Measurements from ENCODE around the gene SCYL3. TPM values are rescaled to one million over a fixed set of nuclear protein-coding genes. Genes with fewer than 3 reads are reported as not detected.
A peak's percentile ranks its signal among the peaks of the same experiment; 100 is the strongest.
"Not testable (repeated sequence)": the region's sequence is repeated elsewhere in the genome, so short reads cannot be mapped to it uniquely, and the experiment has no call there.

The SCYL3 gene
- total and polyA plus RNA-seq, 5 donors = 2.6 to 7.1 (median 5.8) TPM

- intact Hi-C loops (cut with DNase I) = no loop called here
- Histone ChIP-seq H3K27me3 (ENCODE audit: control insufficient read depth, insufficient read depth) (no peaks in the 10 kb centered on the region), H3K4me1 (ENCODE audit: control insufficient read depth, insufficient read depth, low read length) (peaks cover 2% of the 10 kb centered on the region), H3K9me3 (ENCODE audit: control insufficient read depth, low read length) (no peaks in the 10 kb centered on the region), H3K27ac (ENCODE audit: low read length) (no peak overlapping the region), H3K4me3 (ENCODE audit: low read length) (no peak overlapping the region)
- no peak for ATAC-seq
- WGBS = 96% methylated on average over 2 of the region's 2 CpGs
- DNase-seq = no peak
Measured at GRCh38 chr1:169885207-169885606, 8.5 kb downstream of the SCYL3 start.

DNA sequence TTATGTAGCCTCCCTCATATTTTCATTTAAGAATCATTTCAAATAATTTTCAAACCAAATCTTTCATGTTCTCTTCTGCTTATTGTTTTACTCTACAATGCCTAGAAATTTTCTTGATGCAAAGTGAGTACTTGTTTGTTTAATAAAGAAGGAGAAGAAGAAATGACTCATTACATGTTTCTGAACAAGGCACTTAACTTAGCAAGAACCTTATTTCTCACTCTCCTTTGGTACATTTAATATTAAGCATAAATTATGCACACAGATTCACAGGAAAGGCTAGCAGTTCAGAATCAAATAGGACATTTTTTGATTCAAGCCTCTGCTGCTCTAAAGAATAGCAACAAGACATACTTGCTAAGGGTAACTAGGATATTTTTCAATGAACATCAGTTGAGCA is 9.1 kb downstream of the SCYL3 start:
- Histone ChIP-seq H3K9me3 (ENCODE audit: control insufficient read depth, low read length) (no peaks in the 10 kb centered on the region), H3K4me1 (ENCODE audit: control insufficient read depth, insufficient read depth, low read length) (no peaks in the 10 kb centered on the region), H3K27ac (ENCODE audit: low read length) (no peak overlapping the region), H3K4me3 (ENCODE audit: low read length) (no peak overlapping the region), H3K27me3 (ENCODE audit: control insufficient read depth, insufficient read depth) (no peaks in the 10 kb centered on the region)
- DNase-seq (no peak), ATAC-seq (no peak)
- intact Hi-C loops (cut with DNase I) = no loop called here

GRCh38 chr1:169882039-169882511 is 11.6 kb downstream of the SCYL3 start:
- intact Hi-C loops (cut with DNase I) = no loop called here
- DNase-seq (peak in 1 of 3 donors; percentile 46), ATAC-seq (no peak)
- Histone ChIP-seq H3K9me3 (ENCODE audit: control insufficient read depth, low read length) (no peaks in the 10 kb centered on the region), H3K27me3 (ENCODE audit: control insufficient read depth, insufficient read depth) (no peaks in the 10 kb centered on the region), H3K4me3 (ENCODE audit: low read length) (no peak overlapping the region), H3K27ac (ENCODE audit: low read length) (no peak overlapping the region), H3K4me1 (ENCODE audit: control insufficient read depth, insufficient read depth, low read length) (no peaks in the 10 kb centered on the region)
- 97% methylated on average over 20 of the region's 20 CpGs for WGBS

DNA sequence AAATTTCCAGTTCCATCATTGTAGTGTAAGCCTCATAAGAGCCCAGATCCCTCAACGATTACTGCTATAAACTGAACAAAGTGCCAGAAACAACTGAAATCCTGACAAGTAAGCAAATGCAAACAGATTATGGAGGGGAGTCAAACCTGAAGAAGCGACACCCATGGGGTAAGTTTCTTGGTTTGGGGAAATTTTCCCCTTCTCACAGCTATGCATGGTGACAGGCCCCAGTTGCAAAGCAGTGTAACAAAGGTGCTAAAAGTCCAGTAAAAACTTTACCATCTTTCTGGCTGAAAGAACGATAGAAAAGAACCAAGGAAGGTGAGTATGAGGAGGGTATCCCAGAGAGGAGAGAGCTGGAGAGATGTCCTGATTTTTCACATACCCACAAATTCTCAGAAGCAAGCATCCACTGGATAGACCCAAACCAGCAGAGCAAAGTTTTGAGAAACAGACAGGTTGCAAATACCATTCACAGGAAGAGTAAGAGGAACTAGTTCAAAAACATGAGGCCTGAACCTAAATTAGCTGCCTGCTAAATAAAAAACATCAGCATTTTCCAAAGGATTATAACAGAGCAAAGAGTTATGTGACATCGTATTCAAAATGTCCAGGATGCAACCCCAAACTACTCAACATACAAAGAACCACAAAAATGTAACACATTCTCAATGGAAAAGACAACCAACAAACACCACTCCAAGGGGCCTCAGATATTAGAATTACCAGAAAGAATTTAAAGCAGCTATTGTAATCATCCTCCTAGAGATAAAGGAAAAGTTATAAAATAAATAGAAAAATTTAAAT is 14.5 kb downstream of the SCYL3 start:
- H3K27ac ChIP-seq (ENCODE audit: low read length) = no peak overlapping the region
- H3K4me3 ChIP-seq (ENCODE audit: low read length) = no peak overlapping the region
- 88% methylated on average over 4 of the region's 4 CpGs for whole genome bisulfite sequencing
- H3K9me3 ChIP-seq (ENCODE audit: control insufficient read depth, low read length) = no peaks in the 10 kb centered on the region
- ATAC-seq (no peak), DNase-seq (no peak)
- intact Hi-C loops (cut with DNase I) = no loop called here
- no peaks in the 10 kb centered on the region for H3K4me1 ChIP-seq (ENCODE audit: control insufficient read depth, insufficient read depth, low read length)
- no peaks in the 10 kb centered on the region for H3K27me3 ChIP-seq (ENCODE audit: control insufficient read depth, insufficient read depth)

DNA sequence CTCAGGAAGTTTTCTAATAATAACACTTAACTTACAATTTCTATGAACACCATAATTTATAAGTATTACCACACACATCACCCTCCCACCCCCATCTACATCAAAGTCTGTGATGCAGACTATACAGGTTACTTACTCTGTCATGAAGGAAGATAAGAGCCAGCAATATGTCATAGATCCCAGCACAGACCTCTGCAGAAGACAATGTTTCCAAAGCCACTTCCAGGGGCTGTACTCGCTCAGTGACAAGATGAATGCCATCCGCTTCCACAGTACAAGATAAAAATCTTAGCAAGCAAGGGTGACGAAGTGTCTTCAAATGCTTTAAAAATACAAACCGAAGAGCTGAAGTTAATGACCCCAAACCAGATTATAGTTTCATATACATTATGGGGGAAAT is 15.2 kb downstream of the SCYL3 start:
- WGBS = 69% methylated on average over 4 of the region's 4 CpGs
- intact Hi-C loops (cut with DNase I) = no loop called here
- ATAC-seq = peak in 1 of 2 donors; percentile 41
- Histone ChIP-seq H3K4me3 (ENCODE audit: low read length) (no peak overlapping the region), H3K9me3 (ENCODE audit: control insufficient read depth, low read length) (no peaks in the 10 kb centered on the region), H3K4me1 (ENCODE audit: control insufficient read depth, insufficient read depth, low read length) (no peaks in the 10 kb centered on the region), H3K27ac (ENCODE audit: low read length) (no peak overlapping the region), H3K27me3 (ENCODE audit: control insufficient read depth, insufficient read depth) (no peaks in the 10 kb centered on the region)
- no peak for DNase-seq

- ATAC-seq (no peak), DNase-seq (no peak)
- Histone ChIP-seq H3K27ac (ENCODE audit: low read length) (no peak overlapping the region), H3K4me3 (ENCODE audit: low read length) (no peak overlapping the region), H3K4me1 (ENCODE audit: control insufficient read depth, insufficient read depth, low read length) (no peaks in the 10 kb centered on the region), H3K27me3 (ENCODE audit: control insufficient read depth, insufficient read depth) (no peaks in the 10 kb centered on the region), H3K9me3 (ENCODE audit: control insufficient read depth, low read length) (no peaks in the 10 kb centered on the region)
- intact Hi-C loops (cut with DNase I) = no loop called here
- 96% methylated on average over 2 of the region's 2 CpGs for WGBS
Measured at GRCh38 chr1:169877800-169878491, 15.8 kb downstream of the SCYL3 start.

DNA sequence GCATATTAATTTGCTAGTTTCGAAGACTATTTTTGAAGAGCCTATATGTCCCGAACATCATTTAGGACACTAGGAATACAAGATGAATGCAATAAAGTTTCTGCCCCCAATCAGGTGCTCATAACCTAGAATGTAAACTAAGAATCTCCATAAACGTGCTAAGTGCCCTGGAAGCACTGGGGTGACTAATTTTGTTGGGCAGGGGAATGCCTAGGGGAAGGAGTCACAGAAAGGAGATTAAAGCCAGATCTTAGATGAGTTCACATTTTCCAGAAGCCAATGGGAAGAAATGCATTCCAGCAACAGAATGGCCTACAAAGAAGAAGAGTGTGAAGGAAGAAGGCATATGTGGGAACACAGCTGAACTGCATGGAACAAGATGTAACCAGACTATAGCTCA is 19.5 kb downstream of the SCYL3 start:
- Histone ChIP-seq H3K4me1 (ENCODE audit: control insufficient read depth, insufficient read depth, low read length) (no peaks in the 10 kb centered on the region), H3K27ac (ENCODE audit: low read length) (no peak overlapping the region), H3K27me3 (ENCODE audit: control insufficient read depth, insufficient read depth) (no peaks in the 10 kb centered on the region), H3K9me3 (ENCODE audit: control insufficient read depth, low read length) (no peaks in the 10 kb centered on the region), H3K4me3 (ENCODE audit: low read length) (no peak overlapping the region)
- intact Hi-C loops (cut with DNase I) = no loop called here
- no peak for ATAC-seq
- WGBS = 89% methylated on average over 3 of the region's 3 CpGs
- DNase-seq = no peak

DNA sequence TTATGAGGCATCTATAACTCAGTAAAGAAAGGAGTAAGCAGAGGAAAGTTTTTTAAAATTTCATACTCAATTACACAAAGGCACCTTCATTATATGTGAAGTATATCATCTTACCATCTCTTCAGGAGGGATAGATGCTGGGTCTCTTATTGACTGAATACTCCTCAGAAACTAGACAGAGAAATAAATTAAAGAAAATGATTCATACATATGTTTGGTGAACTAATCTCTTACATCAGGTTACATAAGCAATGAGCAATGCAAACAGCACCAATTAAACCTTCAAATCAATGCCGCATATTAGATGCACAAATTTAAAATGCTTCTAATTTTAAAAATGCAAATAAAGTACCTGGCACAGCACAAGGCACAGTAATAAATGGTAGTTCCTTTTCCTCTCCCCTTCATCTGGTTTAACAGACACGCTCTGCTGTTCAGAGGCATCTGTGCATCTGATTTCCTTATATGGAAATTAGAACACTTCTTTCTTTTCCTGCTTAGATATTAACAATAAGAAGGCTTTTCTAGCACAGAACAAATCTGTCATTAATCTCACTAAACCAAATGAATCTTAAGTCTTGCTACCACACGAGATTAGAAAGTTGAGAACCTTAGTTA is 20.0 kb downstream of the SCYL3 start:
- H3K27me3 ChIP-seq (ENCODE audit: control insufficient read depth, insufficient read depth) = no peaks in the 10 kb centered on the region
- H3K4me3 ChIP-seq (ENCODE audit: low read length) = no peak overlapping the region
- H3K27ac ChIP-seq (ENCODE audit: low read length) = no peak overlapping the region
- 91% methylated on average over 3 of the region's 3 CpGs for WGBS
- DNase-seq = no peak
- no peaks in the 10 kb centered on the region for H3K4me1 ChIP-seq (ENCODE audit: control insufficient read depth, insufficient read depth, low read length)
- no peak for ATAC-seq
- intact Hi-C loops (cut with DNase I) = no loop called here
- no peaks in the 10 kb centered on the region for H3K9me3 ChIP-seq (ENCODE audit: control insufficient read depth, low read length)

GRCh38 chr1:169872906-169873305 is 20.8 kb downstream of the SCYL3 start:
- Histone ChIP-seq H3K27me3 (ENCODE audit: control insufficient read depth, insufficient read depth) (no peaks in the 10 kb centered on the region), H3K4me1 (ENCODE audit: control insufficient read depth, insufficient read depth, low read length) (no peaks in the 10 kb centered on the region), H3K4me3 (ENCODE audit: low read length) (no peak overlapping the region), H3K27ac (ENCODE audit: low read length) (no peak overlapping the region), H3K9me3 (ENCODE audit: control insufficient read depth, low read length) (no peaks in the 10 kb centered on the region)
- ATAC-seq (no peak), DNase-seq (no peak)
- intact Hi-C loops (cut with DNase I) = no loop called here

- H3K27me3 ChIP-seq (ENCODE audit: control insufficient read depth, insufficient read depth); H3K9me3 ChIP-seq (ENCODE audit: control insufficient read depth, low read length); intact Hi-C loops (cut with DNase I); H3K4me1 ChIP-seq (ENCODE audit: control insufficient read depth, insufficient read depth, low read length); DNase-seq; H3K4me3 ChIP-seq (ENCODE audit: low read length); H3K27ac ChIP-seq (ENCODE audit: low read length); ATAC-seq: not testable (repeated sequence)
- WGBS = 100% methylated on average over 3 of the region's 3 CpGs
Measured at GRCh38 chr1:169871988-169872387, 21.7 kb downstream of the SCYL3 start.

- Histone ChIP-seq H3K27me3 (ENCODE audit: control insufficient read depth, insufficient read depth) (no peaks in the 10 kb centered on the region), H3K4me3 (ENCODE audit: low read length) (no peak overlapping the region), H3K4me1 (ENCODE audit: control insufficient read depth, insufficient read depth, low read length) (no peaks in the 10 kb centered on the region), H3K9me3 (ENCODE audit: control insufficient read depth, low read length) (no peaks in the 10 kb centered on the region), H3K27ac (ENCODE audit: low read length) (no peak overlapping the region)
- WGBS = 93% methylated on average over 1 of the region's 1 CpG
- intact Hi-C loops (cut with DNase I) = no loop called here
- ATAC-seq = no peak
- no peak for DNase-seq
Measured at GRCh38 chr1:169869426-169869825, 24.3 kb downstream of the SCYL3 start.

Data from right cardiac atrium (tissue), 5 donors.